ENCODE data around the gene DNM3.
"Not testable (repeated sequence)": the region's sequence is repeated elsewhere in the genome, so short reads cannot be mapped to it uniquely, and the experiment has no call there.

Gene DNM3

GRCh38 chr1:172002725-172003345 lies 161.5 kb downstream of the DNM3 start:
- DNase-seq (ENCODE audit: extremely low spot score, insufficient read length, low read depth) (no peak), FAIRE-seq (peak; percentile 85)

- DNase-seq (ENCODE audit: extremely low spot score, insufficient read length, low read depth) (no peak), FAIRE-seq (peak; percentile 36)
Observed at GRCh38 chr1:172003766-172004530, 162.7 kb downstream of the DNM3 start.

GRCh38 chr1:172004671-172005070 lies 163.4 kb downstream of the DNM3 start:
- FAIRE-seq = no peak
- no peak for DNase-seq (ENCODE audit: extremely low spot score, insufficient read length, low read depth)

- FAIRE-seq = no peak
- no peak for DNase-seq (ENCODE audit: extremely low spot score, insufficient read length, low read depth)
Observed at GRCh38 chr1:172005856-172006255, 164.6 kb downstream of the DNM3 start.

GRCh38 chr1:172006660-172007059 lies 165.4 kb downstream of the DNM3 start:
- no peak for FAIRE-seq
- DNase-seq (ENCODE audit: extremely low spot score, insufficient read length, low read depth) = no peak

- no peak for DNase-seq (ENCODE audit: extremely low spot score, insufficient read length, low read depth)
- no peak for FAIRE-seq
Observed at GRCh38 chr1:172018727-172019311, 177.5 kb downstream of the DNM3 start.

- no peak for FAIRE-seq
Observed at GRCh38 chr1:172019976-172020375, 178.7 kb downstream of the DNM3 start.

GRCh38 chr1:172024516-172024915 lies 183.2 kb downstream of the DNM3 start:
- DNase-seq (ENCODE audit: extremely low spot score, insufficient read length, low read depth) (no peak), FAIRE-seq (no peak)

More at GRCh38 chr1:172019976-172020375, 178.7 kb downstream of the DNM3 start:
- no peak for DNase-seq (ENCODE audit: extremely low spot score, insufficient read length, low read depth)

GRCh38 chr1:172024944-172025738 lies 183.8 kb downstream of the DNM3 start:
- not testable (repeated sequence) for FAIRE-seq; DNase-seq (ENCODE audit: extremely low spot score, insufficient read length, low read depth)

- DNase-seq (ENCODE audit: extremely low spot score, insufficient read length, low read depth) (no peak), FAIRE-seq (no peak)
Observed at GRCh38 chr1:172040466-172040865, 199.2 kb downstream of the DNM3 start.

GRCh38 chr1:172041102-172041501 lies 199.8 kb downstream of the DNM3 start:
- DNase-seq (ENCODE audit: extremely low spot score, insufficient read length, low read depth) (no peak), FAIRE-seq (no peak)

GRCh38 chr1:172041742-172042141 lies 200.4 kb downstream of the DNM3 start:
- DNase-seq (ENCODE audit: extremely low spot score, insufficient read length, low read depth) (no peak), FAIRE-seq (no peak)

GRCh38 chr1:172043900-172044299 lies 202.6 kb downstream of the DNM3 start:
- DNase-seq (ENCODE audit: extremely low spot score, insufficient read length, low read depth) (no peak), FAIRE-seq (no peak)

- DNase-seq (ENCODE audit: extremely low spot score, insufficient read length, low read depth) (no peak), FAIRE-seq (no peak)
Observed at GRCh38 chr1:172051898-172052297, 210.6 kb downstream of the DNM3 start.

- FAIRE-seq (no peak), DNase-seq (ENCODE audit: extremely low spot score, insufficient read length, low read depth) (no peak)
Observed at GRCh38 chr1:172054172-172054571, 212.9 kb downstream of the DNM3 start.

GRCh38 chr1:172055816-172056419 lies 214.6 kb downstream of the DNM3 start:
- FAIRE-seq; DNase-seq (ENCODE audit: extremely low spot score, insufficient read length, low read depth): not testable (repeated sequence)

- no peak for FAIRE-seq
Observed at GRCh38 chr1:172068334-172068733, 227.0 kb downstream of the DNM3 start.

GRCh38 chr1:172069051-172069450 lies 227.8 kb downstream of the DNM3 start:
- FAIRE-seq = no peak
- DNase-seq (ENCODE audit: extremely low spot score, insufficient read length, low read depth) = no peak

More at GRCh38 chr1:172068334-172068733, 227.0 kb downstream of the DNM3 start:
- no peak for DNase-seq (ENCODE audit: extremely low spot score, insufficient read length, low read depth)

GRCh38 chr1:172069534-172069933 lies 228.2 kb downstream of the DNM3 start:
- no peak for FAIRE-seq
- DNase-seq (ENCODE audit: extremely low spot score, insufficient read length, low read depth) = no peak

GRCh38 chr1:172070055-172070454 lies 228.8 kb downstream of the DNM3 start:
- DNase-seq (ENCODE audit: extremely low spot score, insufficient read length, low read depth) (no peak), FAIRE-seq (no peak)

Measured in GM18507 (cell line).